HL-60 (cell line): ENCODE measurements around the gene EPB41L4B.

Experiments used
- DNase-seq, 2 experiments: peaks; one replicate each; pipeline ENCODE4 v3.0.0-alpha.2; 2010 to 2020; ENCODE audit warnings: low read depth in 1 of 2, low spot score in 1 of 2
- H3K27ac ChIP-seq: fragments of 250-450 bp; sonication (Bioruptor Pico); replicated peaks from 2 replicates; pipeline ENCODE4 v1.5.1; 2020; ENCODE audit warnings: mild to moderate bottlenecking, moderate library complexity
- H3K27me3 ChIP-seq: fragments of 250-450 bp; sonication (Bioruptor Pico); 2 replicates; pipeline ENCODE4 v1.5.1; 2021; ENCODE audit warnings: mild to moderate bottlenecking, moderate library complexity; ENCODE audit not compliant: insufficient read depth, poor library complexity, severe bottlenecking
- H3K4me3 ChIP-seq: replicated peaks from 2 replicates; pipeline ENCODE4 v1.5.1; 2011; ENCODE audit warnings: mild to moderate bottlenecking, control low read depth, low read length; ENCODE audit not compliant: insufficient read depth
- CTCF ChIP-seq: IDR thresholded peaks from one replicate; pipeline ENCODE4 v1.5.1; 2011; ENCODE audit warnings: low read length, control low read depth, inconsistent platforms; ENCODE audit not compliant: insufficient read depth
- GABPA ChIP-seq: IDR thresholded peaks from 2 replicates; pipeline ENCODE4 v1.6.1; 2012; ENCODE audit warnings: low read depth
- POLR2AphosphoS5 ChIP-seq: IDR thresholded peaks from 2 replicates; pipeline ENCODE4 v1.6.1; 2012; ENCODE audit warnings: low read depth
- SPI1 ChIP-seq: IDR thresholded peaks from 2 replicates; pipeline ENCODE4 v1.6.1; 2012; ENCODE audit warnings: low read depth, mild to moderate bottlenecking, borderline replicate concordance
- TF ChIP-seq, protein P1 (sequence below): IDR thresholded peaks from 2 replicates; pipeline ENCODE4 v1.6.1; 2012; ENCODE audit warnings: low read depth; ENCODE audit not compliant: insufficient replicate concordance

EPB41L4B gene

GRCh38 chr9:109281518-109281917 lies 39.3 kb downstream of the EPB41L4B start:
- Histone ChIP-seq H3K27ac (no peak overlapping the region), H3K27me3 (no peaks in the 10 kb centered on the region), H3K4me3 (no peak overlapping the region)
- no peak for DNase-seq
- no peak for TF ChIP-seq GABPA
- TF ChIP-seq SPI1: no peak
- no peak for TF ChIP-seq POLR2AphosphoS5

DNA sequence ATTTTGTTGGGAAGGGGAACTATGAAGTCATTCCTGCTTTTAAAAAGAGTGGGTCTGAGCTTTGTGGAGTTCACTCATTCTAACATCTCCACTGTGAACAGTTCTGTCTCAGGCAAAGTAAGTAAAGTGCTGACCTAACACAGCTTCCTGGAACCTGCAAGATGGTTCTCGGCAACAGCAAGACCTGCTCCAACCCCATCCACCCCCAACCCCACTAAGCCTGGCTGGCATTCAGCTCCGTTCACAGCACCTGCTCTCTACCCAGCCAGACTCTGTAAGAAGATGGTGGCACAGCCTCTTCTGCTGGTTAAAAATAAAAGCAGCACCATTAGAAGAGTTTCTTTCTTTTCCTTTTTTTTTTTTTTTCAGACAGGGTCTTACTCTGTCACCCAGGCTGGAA lies 42.0 kb downstream of the EPB41L4B start:
- TF ChIP-seq CTCF (no peak), SPI1 (no peak), POLR2AphosphoS5 (no peak), GABPA (no peak)
- TF ChIP-seq, protein P1, sequence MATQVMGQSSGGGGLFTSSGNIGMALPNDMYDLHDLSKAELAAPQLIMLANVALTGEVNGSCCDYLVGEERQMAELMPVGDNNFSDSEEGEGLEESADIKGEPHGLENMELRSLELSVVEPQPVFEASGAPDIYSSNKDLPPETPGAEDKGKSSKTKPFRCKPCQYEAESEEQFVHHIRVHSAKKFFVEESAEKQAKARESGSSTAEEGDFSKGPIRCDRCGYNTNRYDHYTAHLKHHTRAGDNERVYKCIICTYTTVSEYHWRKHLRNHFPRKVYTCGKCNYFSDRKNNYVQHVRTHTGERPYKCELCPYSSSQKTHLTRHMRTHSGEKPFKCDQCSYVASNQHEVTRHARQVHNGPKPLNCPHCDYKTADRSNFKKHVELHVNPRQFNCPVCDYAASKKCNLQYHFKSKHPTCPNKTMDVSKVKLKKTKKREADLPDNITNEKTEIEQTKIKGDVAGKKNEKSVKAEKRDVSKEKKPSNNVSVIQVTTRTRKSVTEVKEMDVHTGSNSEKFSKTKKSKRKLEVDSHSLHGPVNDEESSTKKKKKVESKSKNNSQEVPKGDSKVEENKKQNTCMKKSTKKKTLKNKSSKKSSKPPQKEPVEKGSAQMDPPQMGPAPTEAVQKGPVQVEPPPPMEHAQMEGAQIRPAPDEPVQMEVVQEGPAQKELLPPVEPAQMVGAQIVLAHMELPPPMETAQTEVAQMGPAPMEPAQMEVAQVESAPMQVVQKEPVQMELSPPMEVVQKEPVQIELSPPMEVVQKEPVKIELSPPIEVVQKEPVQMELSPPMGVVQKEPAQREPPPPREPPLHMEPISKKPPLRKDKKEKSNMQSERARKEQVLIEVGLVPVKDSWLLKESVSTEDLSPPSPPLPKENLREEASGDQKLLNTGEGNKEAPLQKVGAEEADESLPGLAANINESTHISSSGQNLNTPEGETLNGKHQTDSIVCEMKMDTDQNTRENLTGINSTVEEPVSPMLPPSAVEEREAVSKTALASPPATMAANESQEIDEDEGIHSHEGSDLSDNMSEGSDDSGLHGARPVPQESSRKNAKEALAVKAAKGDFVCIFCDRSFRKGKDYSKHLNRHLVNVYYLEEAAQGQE: no peak
- Histone ChIP-seq H3K4me3 (no peak overlapping the region), H3K27ac (no peak overlapping the region), H3K27me3 (no peaks in the 10 kb centered on the region)
- DNase-seq: no peak

DNA sequence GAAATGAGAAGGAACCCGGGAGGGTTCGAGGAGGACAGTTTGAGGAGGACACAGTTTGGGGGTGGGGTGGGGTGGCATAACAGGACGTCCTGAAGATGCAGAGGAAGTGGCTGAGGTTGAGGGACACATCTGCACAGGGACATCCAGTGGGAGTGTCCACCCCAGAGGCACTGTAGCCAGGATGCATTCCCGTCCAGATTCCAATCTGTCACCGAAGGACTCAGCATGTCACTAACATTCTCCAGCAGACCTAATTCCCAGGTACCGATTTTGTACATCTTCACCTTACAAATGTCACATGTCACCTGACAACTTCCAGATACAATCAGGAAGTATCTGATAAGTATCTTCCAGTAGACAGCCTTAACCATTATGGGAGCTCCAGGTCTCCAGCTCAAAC lies 42.6 kb downstream of the EPB41L4B start:
- no peak overlapping the region for H3K27ac ChIP-seq
- no peaks in the 10 kb centered on the region for H3K27me3 ChIP-seq
- no peak overlapping the region for H3K4me3 ChIP-seq
- TF ChIP-seq CTCF (no peak), GABPA (no peak), POLR2AphosphoS5 (no peak), SPI1 (no peak)
- TF ChIP-seq, protein P1: no peak
- DNase-seq: no peak

- Histone ChIP-seq H3K4me3 (no peak overlapping the region), H3K27ac (no peak overlapping the region), H3K27me3 (no peaks in the 10 kb centered on the region)
- TF ChIP-seq CTCF (no peak), POLR2AphosphoS5 (no peak)
- DNase-seq: no peak
These were observed 43.4 kb downstream of the EPB41L4B start for GRCh38 chr9:109277451-109277850.
